ENCODE data around the gene RNF217. TPM values are rescaled to one million over a fixed set of nuclear protein-coding genes. Genes with fewer than 3 reads are reported as not detected.

Gene RNF217
- total and polyA plus RNA-seq, 2 of the 13 experiments (the other 11 are each of a cell fraction or from before 2014, with no cell fraction given), result 2.2 to 2.4 TPM

- no peak overlapping the region for H3K27ac ChIP-seq (ENCODE audit: extremely low read length, insufficient read depth, low read length)
- TF ChIP-seq SETDB1 (CRISPR knock-in tag; IDR thresholded peaks at IDR 0.05; ENCODE audit: borderline replicate concordance), result no peak
- no peak for TF ChIP-seq ZBTB46 (CRISPR knock-in tag; IDR thresholded peaks at IDR 0.05; ENCODE audit: borderline replicate concordance)
- no peak for TF ChIP-seq NR1H2 (CRISPR knock-in tag; IDR thresholded peaks at IDR 0.05; ENCODE audit: borderline replicate concordance, low read depth)
- TF ChIP-seq SATB2 (CRISPR knock-in tag; IDR thresholded peaks at IDR 0.05), result no peak
- no peak for TF ChIP-seq ZSCAN5A (CRISPR knock-in tag; IDR thresholded peaks at IDR 0.05; ENCODE audit: borderline replicate concordance)
- TF ChIP-seq RARA (CRISPR knock-in tag; IDR thresholded peaks at IDR 0.05), result no peak
- no peak for TF ChIP-seq KLF9 (CRISPR knock-in tag; IDR thresholded peaks at IDR 0.05; ENCODE audit: low read depth)
- TF ChIP-seq ZMYM4 (CRISPR knock-in tag; IDR thresholded peaks at IDR 0.05), result no peak
- no peak for TF ChIP-seq ZNF660 (CRISPR knock-in tag; IDR thresholded peaks at IDR 0.05; ENCODE audit: borderline replicate concordance, low read depth)
- POLR2A ChIA-PET, result no interaction called here
- no peak overlapping the region for H3K4me2 ChIP-seq (ENCODE audit: low read depth, low read length)
- no peaks in the 10 kb centered on the region for H4K20me1 ChIP-seq (ENCODE audit: insufficient read depth, low read length)
- in situ Hi-C loops (cut with HindIII; ENCODE audit: extremely low pct_ligation_motif_present, low pct_unique_long_range_greater_than_20kb), result no loop called here
- WGBS (ENCODE audit: low lambda C conversion rate), result 55% methylated on average over 1 of the region's 1 CpG
- H3K9me3 ChIP-seq (ENCODE audit: low read length), result no peaks in the 10 kb centered on the region
- no peaks in the 10 kb centered on the region for H3K36me3 ChIP-seq (replicated peaks in 1 of 2; ENCODE audit: control insufficient read depth in 1 of 2, insufficient read depth in 2 of 2, low read length in 2 of 2)
- no peak overlapping the region for H3K4me3 ChIP-seq (replicated peaks in 1 of 3; ENCODE audit: insufficient read depth in 1 of 3, low read depth in 2 of 3, low read length in 3 of 3)
- intact Hi-C loops (cut with micrococcal nuclease; ENCODE audit: unreplicated experiment), result no loop called here
- no peak overlapping the region for H3K9ac ChIP-seq (ENCODE audit: insufficient read depth, low read depth, low read length)
- DNase-seq (ENCODE audit: low spot score) (no peak), FAIRE-seq (no peak), ATAC-seq (no peak)
- CTCF ChIA-PET (ENCODE audit: low intra/inter-chr PET ratio, low total read pairs), result no interaction called here
- no peaks in the 10 kb centered on the region for H3K79me2 ChIP-seq (ENCODE audit: insufficient read depth, low read length)
- H2AFZ ChIP-seq (ENCODE audit: low read length), result no peak overlapping the region
- BruUV-seq (replicated peaks), result no TSS peak
- H3K4me1 ChIP-seq (ENCODE audit: insufficient read depth, low read length), result no peaks in the 10 kb centered on the region
- H3K27me3 ChIP-seq (ENCODE audit: control insufficient read depth in 1 of 2, insufficient read depth in 2 of 2, low read length in 2 of 2), result no peaks in the 10 kb centered on the region
These were observed 69.1 kb downstream of the RNF217 start for GRCh38 chr6:125031385-125031784.

Measured in HepG2 (cell line).